Thoracic aorta (tissue), 2 donors: ENCODE measurements around the gene PCDH9. TPM values are rescaled to one million over a fixed set of nuclear protein-coding genes. Genes with fewer than 3 reads are reported as not detected.

Experiments
- ATAC-seq: fragments of 150-250 bp; one replicate; pipeline ENCODE4 v1.8.0; 2017; ENCODE audit warnings: low read depth; ENCODE audit not compliant: insufficient number of reproducible peaks, low FRiP score
- DNase-seq: peaks from one replicate; pipeline ENCODE4 v3.0.0-alpha.2; 2020; ENCODE audit warnings: low spot score
- H3K27ac ChIP-seq, 2 donors: fragments of 200-600 bp; sonication (generic); 1 replicate in 1 of 2; 2 replicates in 1 of 2; pipeline ENCODE4 v1.5.1; 2016; ENCODE audit warnings: mild to moderate bottlenecking in 2 of 2, moderate library complexity in 2 of 2
- H3K27me3 ChIP-seq: fragments of 200-600 bp; sonication (generic); replicated peaks from 2 replicates; pipeline ENCODE4 v1.6.0; 2016; ENCODE audit warnings: mild to moderate bottlenecking; ENCODE audit not compliant: insufficient read depth
- H3K36me3 ChIP-seq: fragments of 200-600 bp; sonication (generic); one replicate; pipeline ENCODE4 v1.5.1; 2016
- H3K4me1 ChIP-seq, 2 donors: fragments of 200-600 bp; sonication (generic); 1 replicate in 1 of 2; 2 replicates in 1 of 2; pipeline versions ENCODE4 v1.5.1 to v1.6.0; 2016; ENCODE audit warnings: low read depth in 2 of 2, mild to moderate bottlenecking in 1 of 2; ENCODE audit not compliant: control insufficient read depth in 1 of 2
- H3K4me3 ChIP-seq: fragments of 200-600 bp; sonication (generic); 2 replicates; pipeline ENCODE4 v1.5.1; 2016; ENCODE audit warnings: mild to moderate bottlenecking
- H3K9me3 ChIP-seq: fragments of 200-600 bp; sonication (generic); 2 replicates; pipeline ENCODE4 v1.5.1; 2016
- total RNA-seq, 2 donors: library from RNA; depleted of rRNA; stranded (reverse); fragments of >200 nt; gene quantifications; one replicate each; pipeline versions ENCODE4 v1.1.0 to v1.2.3, GENCODE V29; 2016
- TF ChIP-seq, protein P1 (sequence below): fragments of 200-600 bp; sonication (generic); IDR thresholded peaks from one replicate; pipeline ENCODE4 v1.5.1; 2019; ENCODE audit warnings: antibody characterized with exemption

The PCDH9 gene
- total RNA-seq, 2 donors from 2014 or later: 12.3 to 15.3 TPM

DNA sequence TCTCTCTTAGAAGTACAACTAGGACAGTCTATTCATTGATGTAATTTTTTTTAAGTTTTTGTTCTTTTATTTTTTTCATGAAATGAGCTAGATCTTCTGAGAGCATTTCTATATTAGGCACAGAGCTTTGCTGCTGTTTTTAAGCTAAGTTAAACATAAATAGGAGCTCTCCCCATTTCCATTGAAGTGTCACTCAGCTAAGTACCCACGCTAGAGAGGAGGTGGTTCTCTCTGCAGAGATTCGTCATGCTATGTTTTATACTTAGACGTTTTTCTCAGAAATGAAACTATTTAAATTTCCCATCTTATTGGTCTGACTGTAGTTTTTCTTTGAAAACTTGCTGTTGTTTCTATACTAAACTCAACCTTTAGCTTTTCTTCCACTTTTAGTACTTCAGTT is 271.5 kb downstream of the PCDH9 start:
- DNase-seq (no peak), ATAC-seq (no peak)
- Histone ChIP-seq H3K9me3 (no peaks in the 10 kb centered on the region), H3K4me3 (no peak overlapping the region), H3K4me1 (no peaks in the 10 kb centered on the region), H3K27me3 (no peaks in the 10 kb centered on the region), H3K36me3 (no peaks in the 10 kb centered on the region), H3K27ac (no peak overlapping the region)
- TF ChIP-seq, protein P1, sequence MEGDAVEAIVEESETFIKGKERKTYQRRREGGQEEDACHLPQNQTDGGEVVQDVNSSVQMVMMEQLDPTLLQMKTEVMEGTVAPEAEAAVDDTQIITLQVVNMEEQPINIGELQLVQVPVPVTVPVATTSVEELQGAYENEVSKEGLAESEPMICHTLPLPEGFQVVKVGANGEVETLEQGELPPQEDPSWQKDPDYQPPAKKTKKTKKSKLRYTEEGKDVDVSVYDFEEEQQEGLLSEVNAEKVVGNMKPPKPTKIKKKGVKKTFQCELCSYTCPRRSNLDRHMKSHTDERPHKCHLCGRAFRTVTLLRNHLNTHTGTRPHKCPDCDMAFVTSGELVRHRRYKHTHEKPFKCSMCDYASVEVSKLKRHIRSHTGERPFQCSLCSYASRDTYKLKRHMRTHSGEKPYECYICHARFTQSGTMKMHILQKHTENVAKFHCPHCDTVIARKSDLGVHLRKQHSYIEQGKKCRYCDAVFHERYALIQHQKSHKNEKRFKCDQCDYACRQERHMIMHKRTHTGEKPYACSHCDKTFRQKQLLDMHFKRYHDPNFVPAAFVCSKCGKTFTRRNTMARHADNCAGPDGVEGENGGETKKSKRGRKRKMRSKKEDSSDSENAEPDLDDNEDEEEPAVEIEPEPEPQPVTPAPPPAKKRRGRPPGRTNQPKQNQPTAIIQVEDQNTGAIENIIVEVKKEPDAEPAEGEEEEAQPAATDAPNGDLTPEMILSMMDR: no peak

DNA sequence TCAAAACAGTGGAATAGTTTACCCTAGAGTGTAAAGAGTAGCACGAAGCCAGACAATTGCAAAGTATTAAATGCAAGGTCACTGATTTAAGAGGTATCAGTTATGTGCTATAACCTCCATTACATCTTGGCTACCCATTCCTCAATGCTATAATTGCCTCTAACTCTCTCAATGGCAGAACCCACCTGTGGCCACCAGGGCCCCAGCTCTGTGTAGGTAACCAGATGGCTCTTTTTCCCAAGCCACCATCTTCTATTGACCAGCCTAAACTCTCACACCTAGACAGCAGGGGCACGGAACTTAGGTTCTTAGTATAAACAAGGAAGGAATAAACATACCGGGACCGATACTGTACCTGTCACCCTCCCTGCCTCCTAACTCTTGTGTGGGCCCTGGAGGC is 277.6 kb downstream of the PCDH9 start:
- ATAC-seq (no peak), DNase-seq (no peak)
- Histone ChIP-seq H3K9me3 (no peaks in the 10 kb centered on the region), H3K36me3 (no peaks in the 10 kb centered on the region), H3K4me1 (no peaks in the 10 kb centered on the region), H3K4me3 (no peak overlapping the region), H3K27ac (no peak overlapping the region), H3K27me3 (no peaks in the 10 kb centered on the region)
- TF ChIP-seq, protein P1: no peak

DNA sequence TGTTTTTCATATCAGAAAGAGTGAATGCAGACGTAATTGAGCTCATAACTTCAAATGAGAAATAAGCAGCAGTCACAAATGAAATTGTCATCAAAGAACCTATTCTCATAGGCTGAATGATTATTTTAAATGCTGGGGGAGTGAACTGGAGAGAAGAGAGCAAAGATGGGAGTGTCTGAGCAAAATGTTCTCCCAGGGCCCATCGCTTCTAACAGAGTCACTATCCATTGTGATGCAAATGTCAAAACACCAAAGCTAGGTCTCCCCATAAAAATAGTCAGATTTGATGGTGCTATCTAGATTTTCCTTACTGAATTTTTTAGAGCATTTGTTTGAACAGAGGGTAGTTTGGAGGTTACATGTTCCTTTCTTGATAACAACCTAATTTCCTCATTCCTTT is 278.7 kb downstream of the PCDH9 start:
- Histone ChIP-seq H3K27me3 (no peaks in the 10 kb centered on the region), H3K27ac (no peak overlapping the region), H3K4me3 (no peak overlapping the region), H3K9me3 (no peaks in the 10 kb centered on the region), H3K4me1 (no peaks in the 10 kb centered on the region), H3K36me3 (no peaks in the 10 kb centered on the region)
- ATAC-seq (no peak), DNase-seq (no peak)
- TF ChIP-seq, protein P1: no peak

DNA sequence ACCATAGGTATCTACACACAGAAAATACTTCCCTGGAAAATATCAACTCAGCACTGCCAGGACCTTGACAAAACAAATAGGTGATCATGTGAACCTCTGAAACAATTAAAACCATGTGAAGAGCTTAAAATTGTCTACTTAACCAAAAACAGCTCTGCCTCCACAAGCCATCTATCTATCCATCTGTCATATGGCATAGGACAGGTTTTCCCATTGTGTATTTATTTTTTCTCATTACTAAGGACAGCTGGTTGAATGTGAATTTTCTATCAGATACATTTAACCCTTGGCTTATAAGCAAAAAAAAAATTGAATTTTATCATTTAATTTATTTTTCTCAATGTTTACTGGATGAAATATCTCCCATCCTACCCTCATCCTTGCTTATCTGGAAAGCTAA is 279.5 kb downstream of the PCDH9 start:
- Histone ChIP-seq H3K27me3 (no peaks in the 10 kb centered on the region), H3K9me3 (no peaks in the 10 kb centered on the region), H3K27ac (no peak overlapping the region), H3K4me3 (no peak overlapping the region), H3K36me3 (no peaks in the 10 kb centered on the region), H3K4me1 (no peaks in the 10 kb centered on the region)
- TF ChIP-seq, protein P1: no peak
- DNase-seq (no peak), ATAC-seq (no peak)

DNA sequence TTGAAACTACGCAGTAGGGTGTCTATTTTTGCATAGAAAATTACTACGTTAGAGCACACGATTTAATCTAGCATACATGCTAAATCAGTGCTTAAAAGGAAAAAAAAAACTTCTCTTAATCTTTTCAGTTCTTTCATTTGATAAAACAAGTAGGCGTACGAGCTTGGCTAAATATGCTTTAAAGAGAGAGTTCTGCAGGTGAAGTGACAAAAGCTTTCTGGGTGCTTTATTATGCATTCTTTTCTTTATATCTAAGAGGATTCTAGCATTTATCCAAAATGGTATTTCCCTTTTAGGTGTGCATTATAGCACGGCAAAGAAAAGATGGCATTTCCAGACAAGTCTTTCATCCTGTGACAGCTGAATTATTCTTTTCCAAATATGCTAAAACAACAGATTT is 281.2 kb downstream of the PCDH9 start:
- no peak for DNase-seq
- H3K4me3 ChIP-seq: no peak overlapping the region
- H3K36me3 ChIP-seq: no peaks in the 10 kb centered on the region
- no peaks in the 10 kb centered on the region for H3K27me3 ChIP-seq
- H3K27ac ChIP-seq: no peak overlapping the region
- TF ChIP-seq, protein P1: no peak
- ATAC-seq: no peak
- no peaks in the 10 kb centered on the region for H3K9me3 ChIP-seq
- no peaks in the 10 kb centered on the region for H3K4me1 ChIP-seq
